ENCODE measurements around the gene NHSL1.

The NHSL1 gene

GRCh38 chr6:138487102-138487604 lies 12.1 kb downstream of the NHSL1 start:
- DNase-seq (ENCODE audit: extremely low spot score), result no peak
- ChIA-PET CTCF (interaction anchor here (0.7 to 2.9 kb wide), 8 partner anchors 9 to 371 kb away, joined by 3 to 11 read pairs (median 4); no protein-coding TSS in a partner anchor), POLR2A (no interaction called here)
- TF ChIP-seq CTCF (IDR thresholded peaks at IDR 0.05; ENCODE audit: control extremely low read depth, extremely low read depth, low read depth, missing control alignments), result no peak

GRCh38 chr6:138486249-138487101 lies 12.8 kb downstream of the NHSL1 start:
- CTCF ChIA-PET, result interaction anchor here (0.7 to 2.9 kb wide), 9 partner anchors 8 to 370 kb away, joined by 3 to 11 read pairs (median 3); no protein-coding TSS in a partner anchor

GRCh38 chr6:138485586-138486248 lies 13.6 kb downstream of the NHSL1 start:
- ChIA-PET POLR2A (no interaction called here), CTCF (interaction anchor here (0.9 to 1.3 kb wide), 2 partner anchors 30 to 59 kb away, joined by 3 read pairs; no protein-coding TSS in a partner anchor)
- no peak for TF ChIP-seq CTCF (IDR thresholded peaks at IDR 0.05; ENCODE audit: control extremely low read depth, extremely low read depth, low read depth, missing control alignments)
- DNase-seq (ENCODE audit: extremely low spot score), result no peak

More at GRCh38 chr6:138486249-138487101, 12.8 kb downstream of the NHSL1 start:
- POLR2A ChIA-PET, result no interaction called here
- no peak for DNase-seq (ENCODE audit: extremely low spot score)
- no peak for TF ChIP-seq CTCF (IDR thresholded peaks at IDR 0.05; ENCODE audit: control extremely low read depth, extremely low read depth, low read depth, missing control alignments)

GRCh38 chr6:138485005-138485545 lies 14.2 kb downstream of the NHSL1 start:
- POLR2A ChIA-PET, result no interaction called here
- TF ChIP-seq CTCF (IDR thresholded peaks at IDR 0.05; ENCODE audit: control extremely low read depth, extremely low read depth, low read depth, missing control alignments), result no peak
- DNase-seq (ENCODE audit: extremely low spot score), result no peak
- CTCF ChIA-PET, result no interaction called here

GRCh38 chr6:138484018-138484731 lies 15.1 kb downstream of the NHSL1 start:
- POLR2A ChIA-PET, result no interaction called here
- TF ChIP-seq CTCF (IDR thresholded peaks at IDR 0.05; ENCODE audit: control extremely low read depth, extremely low read depth, low read depth, missing control alignments), result no peak
- DNase-seq (ENCODE audit: extremely low spot score), result no peak
- CTCF ChIA-PET, result no interaction called here

- DNase-seq (ENCODE audit: extremely low spot score), result no peak
- ChIA-PET POLR2A (no interaction called here), CTCF (interaction anchor here (0.8 to 1.8 kb wide), 3 partner anchors 9 to 28 kb away, joined by 3 to 5 read pairs (median 4); no protein-coding TSS in a partner anchor)
- no peak for TF ChIP-seq CTCF (IDR thresholded peaks at IDR 0.05; ENCODE audit: control extremely low read depth, extremely low read depth, low read depth, missing control alignments)
Measured at GRCh38 chr6:138482816-138483215, 16.5 kb downstream of the NHSL1 start.
